Osteoblast (primary cell): Measurements from ENCODE around the gene BTBD2. TPM values are rescaled to one million over a fixed set of nuclear protein-coding genes. Genes with fewer than 3 reads are reported as not detected.
A peak's percentile ranks its signal among the peaks of the same experiment; 100 is the strongest.

ENCODE experiments used
- DNase-seq: peaks from one replicate; pipeline ENCODE4 v3.0.0; 2011; ENCODE audit warnings: low spot score, mixed read lengths; ENCODE audit not compliant: insufficient read length; ENCODE audit errors: missing footprints
- H2AFZ ChIP-seq: 2 replicates; pipeline ENCODE4 v1.6.0; 2011; ENCODE audit warnings: mild to moderate bottlenecking, low read length
- H3K27ac ChIP-seq: 2 replicates; pipeline ENCODE4 v1.5.1; 2011; ENCODE audit warnings: mild to moderate bottlenecking, low read depth, low read length, moderate library complexity
- H3K27me3 ChIP-seq: 2 replicates; pipeline ENCODE4 v1.6.0; 2012; ENCODE audit warnings: mild to moderate bottlenecking, control low read depth, inconsistent platforms, low read length, moderate library complexity; ENCODE audit not compliant: insufficient read depth
- H3K36me3 ChIP-seq: 2 replicates; pipeline ENCODE4 v1.5.1; 2011; ENCODE audit warnings: mild to moderate bottlenecking, low read length, control low read depth, moderate library complexity; ENCODE audit not compliant: insufficient read depth
- H3K4me1 ChIP-seq: 2 replicates; pipeline ENCODE4 v1.5.1; 2011; ENCODE audit warnings: mild to moderate bottlenecking, low read length, control low read depth, moderate library complexity; ENCODE audit not compliant: insufficient read depth
- H3K4me2 ChIP-seq: 2 replicates; pipeline ENCODE4 v1.6.0; 2011; ENCODE audit warnings: mild to moderate bottlenecking, low read length; ENCODE audit not compliant: insufficient read depth
- H3K4me3 ChIP-seq: fragments of 200-600 bp; sonication (generic); 3 replicates; pipeline ENCODE4 v1.5.1; 2012; ENCODE audit warnings: mild to moderate bottlenecking, low read length, inconsistent platforms; ENCODE audit not compliant: insufficient read depth
- H3K79me2 ChIP-seq: 2 replicates; pipeline ENCODE4 v1.6.0; 2012; ENCODE audit warnings: mild to moderate bottlenecking, low read length, control low read depth, inconsistent platforms; ENCODE audit not compliant: insufficient read depth
- H3K9me3 ChIP-seq: 2 replicates; pipeline ENCODE4 v1.5.1; 2011; ENCODE audit warnings: low read depth, low read length, control low read depth
- H4K20me1 ChIP-seq: 2 replicates; pipeline ENCODE4 v1.6.0; 2012; ENCODE audit warnings: mild to moderate bottlenecking, low read length, control low read depth; ENCODE audit not compliant: insufficient read depth
- CTCF ChIP-seq: IDR thresholded peaks from 2 replicates; pipeline ENCODE4 v1.5.1; 2011; ENCODE audit warnings: mild to moderate bottlenecking, low read depth, low read length, moderate library complexity; ENCODE audit errors: extremely low read depth
- total RNA-seq: library from RNA; depleted of rRNA; stranded (reverse); fragments of >200 nt; gene quantifications from 2 replicates; pipeline ENCODE4 v1.2.3, GENCODE V29; 2012

The BTBD2 gene
- total RNA-seq, 1 donor = 57.5 TPM

GRCh38 chr19:1945899-1946298 is 69.6 kb downstream of the BTBD2 start:
- Histone ChIP-seq H3K79me2 (peaks cover 84% of the 10 kb centered on the region), H3K4me1 (peaks cover 10% of the 10 kb centered on the region), H2AFZ (no peak overlapping the region), H3K4me3 (no peak overlapping the region), H3K4me2 (no peak overlapping the region), H3K36me3 (no peaks in the 10 kb centered on the region), H3K27me3 (no peaks in the 10 kb centered on the region), H4K20me1 (peaks cover 58% of the 10 kb centered on the region), H3K9me3 (no peaks in the 10 kb centered on the region), H3K27ac (no peak overlapping the region)
- TF ChIP-seq CTCF = peak; percentile 43
- peak; percentile 93 for DNase-seq

GRCh38 chr19:1944916-1945561 is 70.5 kb downstream of the BTBD2 start:
- H3K9me3 ChIP-seq = no peaks in the 10 kb centered on the region
- no peak overlapping the region for H3K4me3 ChIP-seq
- peaks cover 54% of the 10 kb centered on the region for H4K20me1 ChIP-seq
- H2AFZ ChIP-seq = no peak overlapping the region
- H3K27me3 ChIP-seq = no peaks in the 10 kb centered on the region
- peaks cover 14% of the 10 kb centered on the region for H3K4me1 ChIP-seq
- no peak for DNase-seq
- no peak overlapping the region for H3K4me2 ChIP-seq
- H3K79me2 ChIP-seq = peaks cover 78% of the 10 kb centered on the region
- TF ChIP-seq CTCF = no peak
- H3K36me3 ChIP-seq = no peaks in the 10 kb centered on the region
- no peak overlapping the region for H3K27ac ChIP-seq

- no peak overlapping the region for H3K4me3 ChIP-seq
- no peaks in the 10 kb centered on the region for H3K36me3 ChIP-seq
- no peak overlapping the region for H3K27ac ChIP-seq
- H4K20me1 ChIP-seq = peaks cover 52% of the 10 kb centered on the region
- no peak overlapping the region for H3K4me2 ChIP-seq
- H3K4me1 ChIP-seq = peaks cover 20% of the 10 kb centered on the region
- TF ChIP-seq CTCF = no peak
- no peak for DNase-seq
- H3K27me3 ChIP-seq = no peaks in the 10 kb centered on the region
- H3K9me3 ChIP-seq = no peaks in the 10 kb centered on the region
- no peak overlapping the region for H2AFZ ChIP-seq
- peaks cover 72% of the 10 kb centered on the region for H3K79me2 ChIP-seq
Observed at GRCh38 chr19:1944088-1944915, 71.2 kb downstream of the BTBD2 start.

GRCh38 chr19:1943661-1944087 is 71.8 kb downstream of the BTBD2 start:
- Histone ChIP-seq H3K79me2 (peaks cover 65% of the 10 kb centered on the region), H3K27ac (no peak overlapping the region), H3K9me3 (no peaks in the 10 kb centered on the region), H3K27me3 (no peaks in the 10 kb centered on the region), H3K4me2 (no peak overlapping the region), H4K20me1 (peaks cover 50% of the 10 kb centered on the region), H3K4me1 (peaks cover 20% of the 10 kb centered on the region), H3K36me3 (no peaks in the 10 kb centered on the region), H3K4me3 (no peak overlapping the region), H2AFZ (no peak overlapping the region)
- no peak for DNase-seq
- no peak for TF ChIP-seq CTCF
